B cell (primary cell): ENCODE data around the gene ARHGAP29.

Source experiments
- EZH2 ChIP-seq: IDR thresholded peaks from 2 replicates; pipeline ENCODE4 v1.6.1; 2012; ENCODE audit warnings: borderline replicate concordance, low read depth, mild to moderate bottlenecking, moderate library complexity, low read length; ENCODE audit not compliant: insufficient read depth, poor library complexity, severe bottlenecking
- TF ChIP-seq, protein P1 (sequence below): fragments of 200-600 bp; IDR thresholded peaks from one replicate; pipeline ENCODE4 v1.8.0; 2022; ENCODE audit warnings: antibody characterized with exemption, mild to moderate bottlenecking

DNA sequence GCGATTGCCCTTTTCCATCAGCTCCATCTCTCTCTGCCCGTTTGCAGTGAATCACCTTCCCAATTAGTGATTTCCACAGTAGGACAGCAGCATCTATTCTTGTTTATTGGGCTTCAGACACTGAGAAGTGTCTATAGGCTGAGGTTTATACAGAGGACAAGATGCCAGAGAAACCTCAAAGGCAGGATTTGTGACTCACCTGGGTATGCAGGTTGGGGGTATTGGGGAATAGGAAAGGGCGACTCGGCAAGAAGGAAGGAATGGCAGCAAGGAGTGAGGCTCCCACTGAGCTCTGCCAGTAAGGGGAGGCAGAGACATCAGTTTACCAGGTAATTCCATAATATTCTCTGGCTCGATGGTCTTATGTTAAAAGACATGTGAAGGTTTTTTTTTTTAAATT is 91.1 kb downstream of the ARHGAP29 start:
- TF ChIP-seq, protein P1, sequence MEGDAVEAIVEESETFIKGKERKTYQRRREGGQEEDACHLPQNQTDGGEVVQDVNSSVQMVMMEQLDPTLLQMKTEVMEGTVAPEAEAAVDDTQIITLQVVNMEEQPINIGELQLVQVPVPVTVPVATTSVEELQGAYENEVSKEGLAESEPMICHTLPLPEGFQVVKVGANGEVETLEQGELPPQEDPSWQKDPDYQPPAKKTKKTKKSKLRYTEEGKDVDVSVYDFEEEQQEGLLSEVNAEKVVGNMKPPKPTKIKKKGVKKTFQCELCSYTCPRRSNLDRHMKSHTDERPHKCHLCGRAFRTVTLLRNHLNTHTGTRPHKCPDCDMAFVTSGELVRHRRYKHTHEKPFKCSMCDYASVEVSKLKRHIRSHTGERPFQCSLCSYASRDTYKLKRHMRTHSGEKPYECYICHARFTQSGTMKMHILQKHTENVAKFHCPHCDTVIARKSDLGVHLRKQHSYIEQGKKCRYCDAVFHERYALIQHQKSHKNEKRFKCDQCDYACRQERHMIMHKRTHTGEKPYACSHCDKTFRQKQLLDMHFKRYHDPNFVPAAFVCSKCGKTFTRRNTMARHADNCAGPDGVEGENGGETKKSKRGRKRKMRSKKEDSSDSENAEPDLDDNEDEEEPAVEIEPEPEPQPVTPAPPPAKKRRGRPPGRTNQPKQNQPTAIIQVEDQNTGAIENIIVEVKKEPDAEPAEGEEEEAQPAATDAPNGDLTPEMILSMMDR, result no peak
- TF ChIP-seq EZH2, result no peak
